ENCODE results near the gene MRPS27.

MRPS27 gene

GRCh38 chr5:72269411-72269780 lies 50.6 kb downstream of the MRPS27 start:
- TF ChIP-seq, protein P1, sequence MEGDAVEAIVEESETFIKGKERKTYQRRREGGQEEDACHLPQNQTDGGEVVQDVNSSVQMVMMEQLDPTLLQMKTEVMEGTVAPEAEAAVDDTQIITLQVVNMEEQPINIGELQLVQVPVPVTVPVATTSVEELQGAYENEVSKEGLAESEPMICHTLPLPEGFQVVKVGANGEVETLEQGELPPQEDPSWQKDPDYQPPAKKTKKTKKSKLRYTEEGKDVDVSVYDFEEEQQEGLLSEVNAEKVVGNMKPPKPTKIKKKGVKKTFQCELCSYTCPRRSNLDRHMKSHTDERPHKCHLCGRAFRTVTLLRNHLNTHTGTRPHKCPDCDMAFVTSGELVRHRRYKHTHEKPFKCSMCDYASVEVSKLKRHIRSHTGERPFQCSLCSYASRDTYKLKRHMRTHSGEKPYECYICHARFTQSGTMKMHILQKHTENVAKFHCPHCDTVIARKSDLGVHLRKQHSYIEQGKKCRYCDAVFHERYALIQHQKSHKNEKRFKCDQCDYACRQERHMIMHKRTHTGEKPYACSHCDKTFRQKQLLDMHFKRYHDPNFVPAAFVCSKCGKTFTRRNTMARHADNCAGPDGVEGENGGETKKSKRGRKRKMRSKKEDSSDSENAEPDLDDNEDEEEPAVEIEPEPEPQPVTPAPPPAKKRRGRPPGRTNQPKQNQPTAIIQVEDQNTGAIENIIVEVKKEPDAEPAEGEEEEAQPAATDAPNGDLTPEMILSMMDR (conservative IDR thresholded peaks at IDR 0.05; ENCODE audit: control insufficient read depth, insufficient read depth, low read depth, low read length), result no peak
- H3K4me3 ChIP-seq (ENCODE audit: control insufficient read depth, low read depth, low read length), result no peak overlapping the region
- DNase-seq (ENCODE audit: low read depth), result no peak

DNA sequence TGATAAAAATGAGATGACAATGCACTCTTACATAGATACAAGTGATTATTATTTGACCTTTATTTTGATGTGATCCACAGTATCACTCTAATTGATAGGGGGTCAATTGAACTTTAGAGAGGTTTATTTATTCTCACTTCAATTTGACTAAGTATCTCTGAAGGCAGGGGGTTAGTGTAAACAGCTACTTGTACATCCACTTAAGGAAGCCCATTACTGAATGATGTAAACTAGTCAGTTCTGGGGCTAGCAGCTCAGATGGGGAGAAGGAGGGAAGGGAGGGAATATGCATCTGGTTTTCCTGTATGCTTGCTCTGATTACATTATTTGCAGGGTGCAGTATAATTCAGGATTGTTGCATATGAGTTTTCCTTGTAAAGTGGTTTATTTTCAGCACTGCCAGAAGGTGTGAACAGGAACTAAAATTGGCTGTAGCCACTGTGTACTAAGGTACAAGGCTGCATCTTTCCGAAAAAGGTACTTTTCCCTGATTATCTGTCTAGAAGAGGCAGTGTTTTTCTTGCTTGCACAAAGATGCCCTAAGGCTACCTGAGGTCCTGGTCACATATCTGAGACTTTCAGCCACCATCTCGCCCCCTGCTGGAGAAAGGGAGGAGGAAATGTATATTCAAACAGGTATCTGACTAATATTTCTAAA lies 51.2 kb downstream of the MRPS27 start:
- TF ChIP-seq, protein P1 (conservative IDR thresholded peaks at IDR 0.05; ENCODE audit: control insufficient read depth, insufficient read depth, low read depth, low read length), result peak; percentile 78
- H3K4me3 ChIP-seq (ENCODE audit: control insufficient read depth, low read depth, low read length), result no peak overlapping the region

DNA sequence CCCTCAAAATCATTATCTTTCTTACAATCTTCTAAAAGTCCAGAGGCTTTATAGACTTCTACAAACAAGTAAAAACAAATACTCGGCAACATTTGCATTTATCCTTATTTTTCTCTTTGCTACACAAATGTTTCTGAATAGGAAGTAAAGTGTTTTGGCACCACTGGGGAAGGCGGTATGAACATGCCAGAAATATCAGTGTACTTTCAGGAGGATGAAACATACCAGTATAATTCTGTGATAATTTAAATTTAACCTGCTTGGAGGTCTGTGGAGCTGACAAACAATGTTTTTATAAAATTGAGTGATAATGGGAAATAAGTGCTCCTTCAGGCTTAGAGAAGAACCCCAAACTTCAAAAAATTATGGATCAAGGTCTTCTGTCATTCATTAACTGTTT lies 51.8 kb downstream of the MRPS27 start:
- H3K4me3 ChIP-seq (ENCODE audit: control insufficient read depth, low read depth, low read length), result no peak overlapping the region
- DNase-seq (ENCODE audit: low read depth), result no peak
- TF ChIP-seq, protein P1 (conservative IDR thresholded peaks at IDR 0.05; ENCODE audit: control insufficient read depth, insufficient read depth, low read depth, low read length), result no peak

More for the DNA sequence above, 51.2 kb downstream of the MRPS27 start:
- DNase-seq (ENCODE audit: low read depth), result peak; percentile 52

- DNase-seq (ENCODE audit: low read depth), result no peak
- no peak overlapping the region for H3K4me3 ChIP-seq (ENCODE audit: control insufficient read depth, low read depth, low read length)
- TF ChIP-seq, protein P1 (conservative IDR thresholded peaks at IDR 0.05; ENCODE audit: control insufficient read depth, insufficient read depth, low read depth, low read length), result no peak
Measured at GRCh38 chr5:72267685-72268084, 52.4 kb downstream of the MRPS27 start.

- TF ChIP-seq, protein P1 (conservative IDR thresholded peaks at IDR 0.05; ENCODE audit: control insufficient read depth, insufficient read depth, low read depth, low read length), result no peak
- no peak overlapping the region for H3K4me3 ChIP-seq (ENCODE audit: control insufficient read depth, low read depth, low read length)
- no peak for DNase-seq (ENCODE audit: low read depth)
Measured at GRCh38 chr5:72266862-72267261, 53.2 kb downstream of the MRPS27 start.

DNA sequence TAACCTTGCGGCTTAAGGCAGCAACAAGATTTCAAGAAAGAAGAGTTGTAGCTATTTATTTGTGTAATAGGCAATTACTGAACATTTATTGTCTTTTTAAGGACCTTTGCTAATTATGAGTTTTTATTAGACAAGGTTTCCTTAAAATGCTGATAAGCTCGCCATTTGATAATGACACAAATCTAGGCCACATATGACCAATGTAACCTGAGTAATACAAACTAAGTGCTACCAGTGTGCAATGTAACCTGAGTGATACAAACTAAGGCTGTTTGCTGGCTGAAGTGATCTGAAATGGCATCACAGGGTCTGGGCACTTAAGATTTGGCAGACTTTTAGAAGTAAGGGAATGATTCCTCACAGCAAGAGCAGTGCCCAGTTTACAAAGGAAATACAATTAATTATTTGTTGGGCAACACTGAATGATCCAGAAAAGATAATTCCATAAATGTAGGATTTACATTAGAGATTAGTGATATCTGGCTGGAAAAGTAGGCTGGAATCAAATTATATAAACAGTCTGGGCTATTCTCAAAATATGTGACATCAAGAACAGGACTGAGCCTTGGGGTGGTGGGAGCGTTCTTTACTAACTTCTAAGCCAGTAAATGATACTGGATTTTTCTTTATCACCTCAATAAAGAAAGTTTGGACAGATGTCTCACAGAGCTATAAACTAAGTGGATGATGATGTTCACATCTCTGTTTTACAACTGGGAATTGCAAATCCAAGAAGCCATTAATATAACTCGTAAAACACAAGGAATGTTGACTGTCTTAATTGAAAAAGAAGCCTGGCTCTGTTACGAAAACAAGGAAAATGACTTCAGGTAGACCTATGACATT lies 54.8 kb downstream of the MRPS27 start:
- no peak overlapping the region for H3K4me3 ChIP-seq (ENCODE audit: control insufficient read depth, low read depth, low read length)
- no peak for DNase-seq (ENCODE audit: low read depth)
- TF ChIP-seq, protein P1 (conservative IDR thresholded peaks at IDR 0.05; ENCODE audit: control insufficient read depth, insufficient read depth, low read depth, low read length), result no peak
